Activated CD8-positive, alpha-beta memory T cell treated with anti-CD3 and anti-CD28 coated beads for 48 hours (primary cell): ENCODE data around the gene FNDC3B.

Experiments
- DNase-seq, 3 experiments: peaks; one replicate each; pipeline ENCODE4 v3.0.0-alpha.2; 2020; ENCODE audit warnings: low read depth in 2 of 3, low spot score in 2 of 3

The FNDC3B gene

GRCh38 chr3:172184106-172184822, 144.9 kb downstream of the FNDC3B start:
- no peak for DNase-seq

DNA sequence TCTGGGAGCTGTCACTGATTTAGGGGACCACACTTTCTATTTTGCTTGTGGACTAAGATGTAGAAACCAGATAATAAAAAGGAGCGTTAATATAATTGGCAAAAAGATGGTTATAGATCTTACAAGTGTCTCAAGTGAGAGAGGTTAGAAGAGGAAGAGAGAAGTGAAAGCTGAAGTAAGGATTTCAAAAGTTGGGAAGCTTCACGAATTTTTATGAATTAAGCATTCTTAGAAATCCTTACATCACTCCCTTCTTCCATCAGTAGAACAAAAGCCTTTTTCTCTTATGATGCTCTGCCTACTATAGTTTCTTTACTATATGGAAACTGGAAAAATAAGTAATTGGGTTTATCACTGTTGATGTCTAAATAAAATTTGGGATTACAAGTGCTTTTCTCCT, 146.5 kb downstream of the FNDC3B start:
- DNase-seq: no peak

DNA sequence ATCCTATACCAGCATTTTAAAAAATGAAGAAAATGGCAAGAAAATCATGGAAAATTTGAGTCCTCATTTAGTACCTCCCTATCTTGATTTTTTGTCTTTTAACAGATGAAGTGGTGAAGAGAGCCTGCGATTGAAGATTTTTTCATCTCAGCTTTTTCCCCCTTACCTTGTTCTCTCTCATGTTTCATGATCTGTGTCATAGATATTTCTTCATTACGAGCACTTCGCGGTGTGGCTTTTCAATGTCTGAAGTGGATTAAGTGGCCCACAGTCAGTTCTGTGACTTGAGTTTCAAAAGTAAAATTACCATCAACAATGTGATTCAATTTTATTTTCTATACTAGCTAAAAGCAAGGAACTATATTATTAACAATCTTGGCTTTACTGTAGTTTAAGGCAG, 147.2 kb downstream of the FNDC3B start:
- no peak for DNase-seq

DNA sequence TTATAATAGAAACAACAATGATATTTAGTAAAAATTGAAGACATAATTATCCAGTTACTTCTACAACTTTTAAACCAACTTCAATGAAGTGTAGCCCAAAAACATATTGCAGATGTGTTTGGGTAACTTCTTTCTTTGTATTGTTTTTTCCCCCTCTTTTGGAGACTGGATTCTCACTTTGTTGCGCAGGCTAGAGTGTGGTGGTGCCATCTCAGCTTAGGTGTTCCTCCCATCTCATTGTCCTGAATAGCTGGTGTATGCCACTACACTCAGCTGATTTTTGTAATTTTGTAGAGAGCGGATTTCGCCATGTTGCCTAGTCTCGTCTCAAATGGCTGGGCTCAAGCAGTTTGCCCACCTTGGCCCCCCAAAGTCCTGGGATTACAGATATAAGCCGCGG, 148.1 kb downstream of the FNDC3B start:
- DNase-seq: no peak

DNA sequence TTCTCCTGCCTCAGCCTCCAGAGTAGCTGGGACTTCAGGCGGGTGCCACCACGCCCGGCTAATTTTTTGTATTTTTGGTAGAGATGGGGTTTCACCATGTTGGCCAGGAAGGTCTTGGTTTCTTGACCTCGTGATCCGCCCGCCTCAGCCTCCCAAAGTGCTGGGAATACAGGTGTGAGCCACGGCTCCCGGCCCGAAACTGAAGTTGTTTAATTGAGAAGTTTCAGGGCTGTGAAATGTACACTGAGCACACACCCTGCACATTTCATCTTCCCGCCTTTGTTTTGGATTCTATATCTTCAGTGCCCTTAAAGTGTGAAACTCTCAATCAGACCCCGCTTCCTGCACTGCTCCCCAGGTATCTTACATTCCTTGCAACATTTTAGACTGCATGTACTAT, 149.1 kb downstream of the FNDC3B start:
- DNase-seq: no peak

DNA sequence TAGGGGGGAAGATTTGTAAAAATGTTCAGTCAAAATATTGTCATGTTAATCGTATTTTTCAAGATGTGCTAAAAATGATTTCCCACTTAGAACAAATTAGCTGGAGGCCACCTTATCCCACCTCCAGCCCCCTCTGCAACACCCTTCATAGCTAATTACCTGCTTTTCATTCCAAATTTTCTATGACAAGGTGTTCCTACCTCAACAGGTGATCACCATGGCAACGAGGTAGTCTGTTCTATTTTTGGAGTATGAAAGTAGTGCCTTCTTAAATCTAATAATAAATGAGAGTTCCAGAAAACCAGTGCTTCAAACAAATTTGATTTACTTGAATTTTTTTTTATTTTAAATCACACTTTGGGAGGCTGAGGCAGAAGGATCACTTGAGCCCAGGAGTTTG, 149.8 kb downstream of the FNDC3B start:
- no peak for DNase-seq

DNA sequence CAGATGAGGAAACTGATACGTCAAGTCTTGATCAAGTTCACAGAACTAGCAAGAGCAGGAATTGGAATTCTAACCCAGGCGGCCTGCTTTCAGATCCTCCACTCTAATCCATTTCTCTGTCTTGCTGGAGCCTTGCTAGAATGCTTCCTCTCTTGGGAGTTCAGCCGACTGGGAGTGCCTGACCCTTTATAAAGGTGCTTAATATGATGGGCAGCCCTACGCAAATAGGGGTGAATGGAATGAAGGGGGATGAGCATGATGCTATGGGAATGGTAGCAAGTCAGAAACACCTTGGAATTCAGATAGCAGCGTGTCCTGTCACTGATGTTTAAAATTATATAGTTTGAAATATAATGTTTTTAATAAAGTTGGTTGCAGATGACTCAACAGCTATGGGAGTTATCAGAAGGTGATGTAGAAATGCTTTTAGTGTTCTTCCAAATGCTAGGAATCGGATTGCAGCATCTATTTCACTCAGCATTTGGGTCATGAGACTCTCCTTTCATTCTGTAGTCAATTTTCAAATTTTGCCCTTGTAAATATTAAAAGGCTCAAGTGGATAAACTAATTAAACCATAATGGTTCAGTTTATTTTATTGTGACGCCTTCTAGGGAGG, 150.7 kb downstream of the FNDC3B start:
- no peak for DNase-seq

DNA sequence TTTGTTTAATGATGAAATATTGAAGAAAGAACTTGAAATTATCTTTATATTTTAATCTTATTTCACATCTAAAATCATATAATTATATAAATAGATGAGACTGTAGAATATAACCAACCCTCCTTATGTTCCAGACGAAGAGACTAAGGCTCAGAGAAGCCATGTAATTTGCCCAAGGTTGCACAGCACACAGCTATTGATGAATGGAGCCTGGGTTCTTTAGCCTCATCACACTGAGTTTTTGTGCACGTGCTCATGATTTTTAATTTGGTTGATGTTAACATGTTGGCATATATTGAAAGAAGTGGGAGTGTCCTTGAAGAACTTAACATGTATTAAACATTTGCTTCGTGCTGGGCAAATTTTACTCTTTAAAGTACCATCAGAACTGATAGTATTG, 151.6 kb downstream of the FNDC3B start:
- no peak for DNase-seq

DNA sequence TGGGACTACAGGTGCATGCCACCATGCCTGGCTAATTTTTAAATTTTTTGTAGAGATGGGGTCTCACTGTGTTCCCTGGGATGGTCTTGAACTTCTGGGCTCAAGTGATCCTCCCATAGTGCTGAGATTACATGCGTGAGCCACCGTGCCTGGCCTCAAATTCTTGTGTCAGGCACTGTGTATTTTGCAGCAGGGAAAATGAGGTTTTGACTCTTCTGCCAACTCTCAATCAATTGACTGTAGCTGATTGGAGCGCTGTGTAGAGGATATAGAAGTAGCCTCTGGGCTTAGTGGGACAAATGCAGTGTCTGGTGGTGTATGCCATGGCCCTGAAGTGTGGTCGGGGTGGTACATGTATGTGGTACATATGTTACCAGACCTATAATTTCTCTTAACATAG, 152.3 kb downstream of the FNDC3B start:
- no peak for DNase-seq

- DNase-seq: no peak
Observed at GRCh38 chr3:172192830-172193415, 153.5 kb downstream of the FNDC3B start.

DNA sequence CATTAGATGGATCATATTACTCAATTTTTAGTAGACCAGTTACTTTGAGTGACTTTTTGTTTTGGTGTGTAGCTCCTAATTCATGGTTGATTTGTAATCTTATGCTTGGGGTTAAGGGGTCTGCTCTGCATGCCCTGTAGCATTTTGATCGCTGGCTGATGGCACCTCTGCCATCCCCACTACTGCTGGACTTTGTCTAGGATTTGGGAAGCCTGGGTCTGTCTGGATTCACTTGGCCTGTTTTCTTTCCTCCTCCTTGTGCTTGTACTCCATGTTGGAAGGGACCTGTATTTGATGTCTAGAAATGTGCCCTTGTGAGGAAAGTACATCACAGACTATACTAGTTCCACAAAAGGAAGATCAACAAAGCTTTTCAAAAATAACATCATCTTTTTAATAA, 154.1 kb downstream of the FNDC3B start:
- DNase-seq: no peak

GRCh38 chr3:172194702-172195406, 155.5 kb downstream of the FNDC3B start:
- DNase-seq: no peak

- no peak for DNase-seq
Observed at GRCh38 chr3:172195407-172195754, 156.0 kb downstream of the FNDC3B start.

GRCh38 chr3:172197344-172197743, 158.0 kb downstream of the FNDC3B start:
- DNase-seq: no peak

GRCh38 chr3:172198428-172198827, 159.1 kb downstream of the FNDC3B start:
- no peak for DNase-seq

DNA sequence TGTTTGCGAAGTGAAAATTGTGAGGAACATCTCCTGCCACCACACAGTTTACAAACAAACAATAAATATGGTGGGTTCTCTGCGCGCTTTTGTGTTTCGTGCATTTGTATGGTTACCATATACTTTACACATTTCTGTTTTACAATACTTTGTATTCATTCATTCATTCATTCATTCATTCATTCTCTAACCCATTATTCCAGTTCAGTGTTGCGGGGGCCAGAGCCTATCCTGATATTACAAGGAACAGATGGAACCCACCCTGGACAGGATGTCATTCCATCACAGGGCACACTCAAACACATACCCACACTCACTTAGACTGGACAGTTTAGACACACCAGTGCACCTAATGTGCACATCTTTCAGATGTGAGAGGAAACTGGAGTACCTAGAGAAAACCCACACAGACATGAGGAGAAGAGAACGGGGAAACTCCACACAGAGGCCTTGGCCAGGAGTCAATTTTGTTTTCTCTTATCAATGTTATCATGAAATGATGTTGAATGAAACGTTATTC, 160.5 kb downstream of the FNDC3B start:
- DNase-seq: no peak

- no peak for DNase-seq
Observed at GRCh38 chr3:172201136-172201869, 161.9 kb downstream of the FNDC3B start.

DNA sequence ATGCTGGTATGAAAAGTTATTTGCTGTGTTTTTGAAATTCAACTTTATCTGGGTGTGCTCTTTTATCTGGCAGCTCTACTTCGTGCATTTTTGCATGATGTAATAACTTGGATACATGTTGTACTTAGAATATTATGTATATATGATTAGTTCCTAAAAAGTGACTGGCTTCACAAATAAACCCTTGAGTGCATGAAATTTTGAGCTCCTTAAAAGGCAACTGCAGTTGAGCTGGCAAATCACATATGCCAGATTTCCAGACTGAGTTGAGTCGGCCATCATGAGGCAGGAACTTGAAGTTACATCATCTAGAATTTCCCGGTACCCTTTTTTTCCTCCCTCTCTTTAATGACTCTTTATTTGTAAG, 162.5 kb downstream of the FNDC3B start:
- DNase-seq: no peak

DNA sequence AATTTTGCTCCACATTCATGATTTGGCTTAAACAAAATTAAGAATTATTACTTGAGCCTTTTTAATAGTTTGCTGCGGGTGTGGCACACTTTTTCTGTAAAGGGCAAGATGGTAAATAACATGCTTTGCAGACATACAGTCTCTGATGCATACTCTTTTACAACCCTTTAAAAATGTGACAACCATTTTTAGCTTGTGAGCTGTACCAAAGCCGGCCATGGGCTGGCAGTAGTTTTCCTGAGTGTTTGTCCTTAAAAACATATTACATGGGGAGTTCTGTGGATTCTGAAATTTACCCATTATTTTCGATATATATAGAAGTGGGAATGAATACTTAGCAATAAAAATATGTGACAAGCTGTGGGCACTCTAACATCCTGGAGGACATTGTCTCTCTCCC, 163.4 kb downstream of the FNDC3B start:
- DNase-seq: no peak

DNA sequence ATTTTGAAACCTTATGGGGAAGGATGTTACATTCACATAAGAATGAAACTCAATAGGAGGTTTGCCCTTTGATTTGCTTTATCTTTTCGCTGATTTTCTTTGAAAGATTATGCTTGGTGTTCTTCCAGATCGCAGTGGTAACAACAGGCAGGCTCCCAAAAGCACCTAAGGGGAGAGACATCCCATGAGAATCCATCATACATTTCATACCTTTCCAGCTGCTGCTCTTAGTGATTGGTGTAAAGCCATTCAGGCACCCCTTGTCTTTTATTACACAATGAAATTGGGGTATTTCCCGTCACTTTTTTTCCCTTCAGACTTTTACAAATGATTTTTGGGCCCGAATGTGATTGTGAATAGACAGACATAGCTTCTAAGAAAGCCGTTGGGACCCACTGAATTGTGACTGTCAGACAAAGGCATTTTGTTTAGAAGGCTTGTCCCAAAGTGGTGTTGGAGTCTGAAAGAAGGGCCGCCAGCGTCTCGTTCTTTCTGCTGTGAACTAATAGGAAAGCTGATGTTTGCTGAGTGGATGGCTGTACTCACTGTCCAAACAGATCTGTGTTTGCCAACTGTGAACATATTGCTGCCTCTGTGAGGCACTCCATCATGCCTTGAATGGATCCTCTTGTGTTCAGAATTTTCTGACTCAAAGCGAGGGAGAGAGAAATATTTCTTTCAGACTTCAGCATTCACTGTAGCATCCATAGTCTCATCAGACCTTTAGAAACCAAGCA, 164.3 kb downstream of the FNDC3B start:
- no peak for DNase-seq

GRCh38 chr3:172204716-172205115, 165.3 kb downstream of the FNDC3B start:
- no peak for DNase-seq
